ENCODE measurements around the gene CRLF1.
A peak's percentile ranks its signal among the peaks of the same experiment; 100 is the strongest.

The CRLF1 gene

GRCh38 chr19:18616023-18616422, 9.4 kb upstream of the CRLF1 start:
- H3K9me3 ChIP-seq (ENCODE audit: control insufficient read depth in 2 of 2, low read length in 2 of 2), result no peaks in the 10 kb centered on the region
- H3K27ac ChIP-seq (ENCODE audit: low read depth in 2 of 2, low read length in 2 of 2), result no peak overlapping the region
- no peak overlapping the region for H3K9ac ChIP-seq (ENCODE audit: low read depth in 1 of 2, low read length in 2 of 2)
- H3K36me3 ChIP-seq (ENCODE audit: control insufficient read depth in 2 of 2, insufficient read depth in 2 of 2, low read length in 2 of 2), result no peaks in the 10 kb centered on the region
- peaks cover 35 to 40% of the 10 kb centered on the region in 2 donors for H3K27me3 ChIP-seq (ENCODE audit: control insufficient read depth in 2 of 2, insufficient read depth in 2 of 2, low read length in 2 of 2)
- peaks cover 0 to 13% of the 10 kb centered on the region in 2 donors for H3K4me1 ChIP-seq (ENCODE audit: control insufficient read depth in 2 of 2, insufficient read depth in 2 of 2, low read length in 2 of 2)
- no peak overlapping the region for H3K4me3 ChIP-seq (ENCODE audit: low read length in 2 of 2)

- Histone ChIP-seq H3K9me3 (ENCODE audit: control insufficient read depth in 2 of 2, low read length in 2 of 2) (no peaks in the 10 kb centered on the region), H3K27ac (ENCODE audit: low read depth in 2 of 2, low read length in 2 of 2) (no peak overlapping the region), H3K36me3 (ENCODE audit: control insufficient read depth in 2 of 2, insufficient read depth in 2 of 2, low read length in 2 of 2) (no peaks in the 10 kb centered on the region), H3K4me3 (ENCODE audit: low read length in 2 of 2) (no peak overlapping the region), H3K4me1 (ENCODE audit: control insufficient read depth in 2 of 2, insufficient read depth in 2 of 2, low read length in 2 of 2) (peaks cover 0 to 14% of the 10 kb centered on the region in 2 donors), H3K9ac (ENCODE audit: low read depth in 1 of 2, low read length in 2 of 2) (no peak overlapping the region), H3K27me3 (ENCODE audit: control insufficient read depth in 2 of 2, insufficient read depth in 2 of 2, low read length in 2 of 2) (peaks cover 54 to 61% of the 10 kb centered on the region in 2 donors)
Observed at GRCh38 chr19:18613589-18614234, 7.1 kb upstream of the CRLF1 start.

DNA sequence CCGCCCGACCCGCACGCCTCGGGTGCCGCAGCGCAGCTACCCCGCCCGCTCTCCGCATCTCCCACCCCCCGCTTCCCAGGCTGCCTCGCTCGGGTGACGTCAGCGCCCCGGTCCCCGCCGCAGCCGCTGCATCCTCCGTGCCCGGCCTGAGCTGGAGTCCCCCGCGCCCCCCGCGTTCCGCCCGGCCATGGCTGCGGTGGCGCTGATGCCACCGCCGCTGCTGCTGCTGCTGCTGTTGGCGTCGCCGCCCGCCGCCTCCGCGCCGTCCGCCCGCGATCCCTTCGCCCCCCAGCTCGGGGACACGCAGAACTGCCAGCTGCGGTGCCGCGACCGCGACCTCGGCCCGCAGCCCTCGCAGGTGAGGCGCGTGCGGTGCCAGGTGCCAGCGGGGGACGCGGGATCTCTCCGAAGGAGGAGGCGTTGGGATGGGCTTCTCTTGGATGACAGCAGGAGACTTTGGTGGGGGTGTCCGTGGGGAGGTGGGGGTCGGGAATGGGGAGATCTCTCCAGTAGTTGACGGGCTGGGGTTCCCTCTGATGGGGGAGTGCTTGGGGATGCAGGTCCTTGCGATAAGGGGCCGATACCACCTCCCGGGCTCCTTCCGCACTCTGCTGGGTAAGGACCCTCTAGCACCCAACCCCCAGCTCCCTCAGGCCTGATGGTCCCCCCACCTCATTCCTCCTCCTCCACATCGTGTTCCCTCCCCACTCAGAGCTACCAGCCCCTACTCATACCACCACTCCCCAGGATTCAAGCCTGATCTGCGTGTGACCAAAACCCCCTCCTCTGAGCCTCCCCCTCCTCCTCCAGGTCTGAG, 6.4 kb upstream of the CRLF1 start, which contains the start of gene TMEM59L:
TMEM59L (plus strand) TSS at position 99 of the 817 bp plus-strand sequence; CDS start at position 188, 89 bp downstream.
- Histone ChIP-seq H3K9me3 (ENCODE audit: control insufficient read depth in 2 of 2, low read length in 2 of 2) (no peaks in the 10 kb centered on the region), H3K27ac (ENCODE audit: low read depth in 2 of 2, low read length in 2 of 2) (no peak within 1 kb of the TSS), H3K27me3 (ENCODE audit: control insufficient read depth in 2 of 2, insufficient read depth in 2 of 2, low read length in 2 of 2) (peaks cover 61 to 68% of the 10 kb centered on the region in 2 donors), H3K36me3 (ENCODE audit: control insufficient read depth in 2 of 2, insufficient read depth in 2 of 2, low read length in 2 of 2) (no peaks in the 10 kb centered on the region), H3K9ac (ENCODE audit: low read depth in 1 of 2, low read length in 2 of 2) (peak within 1 kb of the TSS in 1 of 2 donors; percentile 2), H3K4me3 (ENCODE audit: low read length in 2 of 2) (peak within 1 kb of the TSS; percentile 30 to 41), H3K4me1 (ENCODE audit: control insufficient read depth in 2 of 2, insufficient read depth in 2 of 2, low read length in 2 of 2) (peaks cover 0 to 14% of the 10 kb centered on the region in 2 donors)

- Histone ChIP-seq H3K9ac (ENCODE audit: low read depth in 1 of 2, low read length in 2 of 2) (peak overlapping the region in 1 of 2 donors; percentile 2), H3K27me3 (ENCODE audit: control insufficient read depth in 2 of 2, insufficient read depth in 2 of 2, low read length in 2 of 2) (peaks cover 67 to 72% of the 10 kb centered on the region in 2 donors)
Observed at GRCh38 chr19:18612051-18612771, 5.6 kb upstream of the CRLF1 start.

DNA sequence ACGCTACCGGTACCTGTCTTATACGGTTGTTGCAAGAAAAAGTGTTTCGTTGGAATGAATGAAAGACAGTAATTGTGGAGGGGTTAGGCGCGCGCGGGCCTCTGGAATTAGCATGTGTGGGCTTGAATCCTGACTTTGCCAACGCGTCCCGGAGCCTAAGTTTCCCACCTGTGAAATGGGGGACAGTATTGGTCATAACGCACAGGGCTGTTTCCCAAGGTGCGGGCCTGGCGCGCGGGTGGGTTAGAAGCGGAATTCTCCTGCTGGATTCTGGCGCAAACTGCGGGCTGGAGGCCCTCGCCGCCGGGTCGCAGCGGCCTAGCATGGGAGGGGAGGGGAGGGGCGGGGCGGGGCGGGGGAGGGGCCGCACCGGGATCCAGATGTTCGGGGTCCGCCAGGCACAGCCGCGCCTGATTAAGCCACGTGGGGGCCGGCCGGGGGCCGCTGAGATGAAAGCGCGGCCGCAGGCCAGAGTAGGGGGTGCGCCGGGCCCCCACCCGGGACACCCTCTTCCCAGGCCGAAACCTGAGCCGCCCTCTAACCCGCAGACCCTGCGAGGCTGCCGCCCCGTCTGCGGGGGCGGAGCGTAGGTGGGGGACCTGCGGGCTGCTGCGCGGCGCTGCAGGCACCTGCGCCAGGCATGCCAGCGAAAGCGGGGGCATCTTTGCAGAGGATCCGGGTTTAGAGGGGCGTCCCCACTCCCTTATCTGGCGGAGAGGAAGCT, 4.9 kb upstream of the CRLF1 start:
- H3K36me3 ChIP-seq (ENCODE audit: control insufficient read depth in 2 of 2, insufficient read depth in 2 of 2, low read length in 2 of 2), result no peaks in the 10 kb centered on the region

More at GRCh38 chr19:18612051-18612771, 5.6 kb upstream of the CRLF1 start:
- Histone ChIP-seq H3K9me3 (ENCODE audit: control insufficient read depth in 2 of 2, low read length in 2 of 2) (no peaks in the 10 kb centered on the region), H3K36me3 (ENCODE audit: control insufficient read depth in 2 of 2, insufficient read depth in 2 of 2, low read length in 2 of 2) (no peaks in the 10 kb centered on the region), H3K27ac (ENCODE audit: low read depth in 2 of 2, low read length in 2 of 2) (no peak overlapping the region), H3K4me1 (ENCODE audit: control insufficient read depth in 2 of 2, insufficient read depth in 2 of 2, low read length in 2 of 2) (peaks cover 0 to 17% of the 10 kb centered on the region in 2 donors), H3K4me3 (ENCODE audit: low read length in 2 of 2) (peak overlapping the region in 1 of 2 donors; percentile 41)

GRCh38 chr19:18610556-18611326, 4.1 kb upstream of the CRLF1 start:
- peaks cover 0 to 17% of the 10 kb centered on the region in 2 donors for H3K4me1 ChIP-seq (ENCODE audit: control insufficient read depth in 2 of 2, insufficient read depth in 2 of 2, low read length in 2 of 2)
- H3K9ac ChIP-seq (ENCODE audit: low read depth in 1 of 2, low read length in 2 of 2), result no peak overlapping the region
- no peaks in the 10 kb centered on the region for H3K36me3 ChIP-seq (ENCODE audit: control insufficient read depth in 2 of 2, insufficient read depth in 2 of 2, low read length in 2 of 2)
- H3K4me3 ChIP-seq (ENCODE audit: low read length in 2 of 2), result no peak overlapping the region
- H3K27me3 ChIP-seq (ENCODE audit: control insufficient read depth in 2 of 2, insufficient read depth in 2 of 2, low read length in 2 of 2), result peaks cover 63 to 68% of the 10 kb centered on the region in 2 donors
- H3K9me3 ChIP-seq (ENCODE audit: control insufficient read depth in 2 of 2, low read length in 2 of 2), result no peaks in the 10 kb centered on the region
- no peak overlapping the region for H3K27ac ChIP-seq (ENCODE audit: low read depth in 2 of 2, low read length in 2 of 2)

More for the DNA sequence above, 4.9 kb upstream of the CRLF1 start:
- Histone ChIP-seq H3K4me3 (ENCODE audit: low read length in 2 of 2) (no peak overlapping the region), H3K4me1 (ENCODE audit: control insufficient read depth in 2 of 2, insufficient read depth in 2 of 2, low read length in 2 of 2) (peaks cover 0 to 17% of the 10 kb centered on the region in 2 donors), H3K9ac (ENCODE audit: low read depth in 1 of 2, low read length in 2 of 2) (no peak overlapping the region), H3K27me3 (ENCODE audit: control insufficient read depth in 2 of 2, insufficient read depth in 2 of 2, low read length in 2 of 2) (peaks cover 68 to 72% of the 10 kb centered on the region in 2 donors), H3K27ac (ENCODE audit: low read depth in 2 of 2, low read length in 2 of 2) (no peak overlapping the region), H3K9me3 (ENCODE audit: control insufficient read depth in 2 of 2, low read length in 2 of 2) (no peaks in the 10 kb centered on the region)

GRCh38 chr19:18610245-18610555, 3.6 kb upstream of the CRLF1 start:
- Histone ChIP-seq H3K9me3 (ENCODE audit: control insufficient read depth in 2 of 2, low read length in 2 of 2) (no peaks in the 10 kb centered on the region), H3K27me3 (ENCODE audit: control insufficient read depth in 2 of 2, insufficient read depth in 2 of 2, low read length in 2 of 2) (peaks cover 66% of the 10 kb centered on the region in 2 donors), H3K36me3 (ENCODE audit: control insufficient read depth in 2 of 2, insufficient read depth in 2 of 2, low read length in 2 of 2) (no peaks in the 10 kb centered on the region), H3K9ac (ENCODE audit: low read depth in 1 of 2, low read length in 2 of 2) (no peak overlapping the region), H3K27ac (ENCODE audit: low read depth in 2 of 2, low read length in 2 of 2) (no peak overlapping the region), H3K4me3 (ENCODE audit: low read length in 2 of 2) (no peak overlapping the region), H3K4me1 (ENCODE audit: control insufficient read depth in 2 of 2, insufficient read depth in 2 of 2, low read length in 2 of 2) (peaks cover 0 to 17% of the 10 kb centered on the region in 2 donors)

GRCh38 chr19:18609717-18610051, 3.1 kb upstream of the CRLF1 start:
- H3K27ac ChIP-seq (ENCODE audit: low read depth in 2 of 2, low read length in 2 of 2), result no peak overlapping the region
- H3K9ac ChIP-seq (ENCODE audit: low read depth in 1 of 2, low read length in 2 of 2), result no peak overlapping the region
- H3K4me1 ChIP-seq (ENCODE audit: control insufficient read depth in 2 of 2, insufficient read depth in 2 of 2, low read length in 2 of 2), result peaks cover 0 to 17% of the 10 kb centered on the region in 2 donors
- no peak overlapping the region for H3K4me3 ChIP-seq (ENCODE audit: low read length in 2 of 2)
- H3K9me3 ChIP-seq (ENCODE audit: control insufficient read depth in 2 of 2, low read length in 2 of 2), result no peaks in the 10 kb centered on the region
- peaks cover 70% of the 10 kb centered on the region in 2 donors for H3K27me3 ChIP-seq (ENCODE audit: control insufficient read depth in 2 of 2, insufficient read depth in 2 of 2, low read length in 2 of 2)
- no peaks in the 10 kb centered on the region for H3K36me3 ChIP-seq (ENCODE audit: control insufficient read depth in 2 of 2, insufficient read depth in 2 of 2, low read length in 2 of 2)
